HG02759 (cell line): ENCODE measurements around the gene ATP6V1F.
"Not testable (repeated sequence)": the region's sequence is repeated elsewhere in the genome, so short reads cannot be mapped to it uniquely, and the experiment has no call there.

Experiments
- ATAC-seq: cut with Tn5 transposase; IDR thresholded peaks from one replicate; pipeline ENCODE4 v1.9.1; 2021; ENCODE audit warnings: mild to moderate bottlenecking, moderate library complexity; ENCODE audit not compliant: unreplicated experiment

Gene ATP6V1F

DNA sequence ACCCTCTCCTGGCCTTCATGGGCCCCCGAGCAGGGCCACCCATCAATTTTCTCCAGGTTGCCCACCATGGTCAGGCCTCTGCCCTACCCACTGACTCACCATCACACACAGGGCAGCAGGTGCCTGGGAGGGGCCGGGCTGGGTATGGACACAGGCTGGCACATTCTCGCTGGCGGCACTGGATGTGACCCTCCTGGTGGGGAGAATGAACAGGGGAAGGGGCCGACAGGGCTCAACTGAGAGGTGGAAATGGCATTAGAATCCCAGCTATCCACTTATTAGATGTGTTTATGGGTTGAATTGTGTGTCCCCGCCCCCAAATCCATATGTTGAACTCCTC lies 31.4 kb downstream of the ATP6V1F start:
- no peak for ATAC-seq

DNA sequence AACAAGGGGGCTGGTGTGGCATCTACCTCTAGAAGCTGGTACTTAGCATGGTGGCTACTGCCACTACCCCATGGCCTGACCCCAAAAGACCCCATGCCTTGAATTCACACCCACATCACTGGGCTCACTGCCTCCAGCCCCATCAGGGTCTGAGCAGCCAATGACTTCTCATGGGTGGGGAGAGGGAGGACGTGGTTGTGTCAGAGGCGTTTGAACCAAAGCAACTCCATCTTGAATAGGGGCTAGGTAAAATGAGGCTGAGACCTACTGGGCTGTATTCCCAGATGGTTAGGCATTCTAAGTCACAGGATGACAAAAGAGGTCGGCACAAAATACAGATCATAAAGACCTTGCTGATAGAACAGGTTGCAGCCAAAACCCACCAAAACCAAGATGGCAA lies 32.7 kb downstream of the ATP6V1F start:
- no peak for ATAC-seq

GRCh38 chr7:128899392-128899791 lies 36.7 kb downstream of the ATP6V1F start:
- no peak for ATAC-seq

DNA sequence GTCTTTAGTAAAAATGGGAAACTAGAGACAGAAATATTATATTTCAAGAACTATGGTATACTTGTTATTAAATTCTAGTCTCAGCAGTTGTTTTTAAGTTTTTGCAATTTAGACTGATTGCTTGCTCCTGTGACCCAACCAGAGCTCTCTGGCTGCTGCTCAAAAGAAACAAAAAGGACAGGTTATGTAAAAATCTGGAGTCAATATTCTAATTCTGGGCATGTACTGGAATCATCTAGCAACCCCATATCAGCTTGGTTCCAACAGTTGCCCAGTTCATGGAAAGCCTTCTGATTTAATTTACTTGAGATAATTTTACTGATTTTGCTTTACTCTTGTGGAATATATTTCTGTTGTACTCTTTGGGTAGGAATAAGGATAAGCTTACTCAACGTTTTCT lies 37.6 kb downstream of the ATP6V1F start:
- no peak for ATAC-seq

DNA sequence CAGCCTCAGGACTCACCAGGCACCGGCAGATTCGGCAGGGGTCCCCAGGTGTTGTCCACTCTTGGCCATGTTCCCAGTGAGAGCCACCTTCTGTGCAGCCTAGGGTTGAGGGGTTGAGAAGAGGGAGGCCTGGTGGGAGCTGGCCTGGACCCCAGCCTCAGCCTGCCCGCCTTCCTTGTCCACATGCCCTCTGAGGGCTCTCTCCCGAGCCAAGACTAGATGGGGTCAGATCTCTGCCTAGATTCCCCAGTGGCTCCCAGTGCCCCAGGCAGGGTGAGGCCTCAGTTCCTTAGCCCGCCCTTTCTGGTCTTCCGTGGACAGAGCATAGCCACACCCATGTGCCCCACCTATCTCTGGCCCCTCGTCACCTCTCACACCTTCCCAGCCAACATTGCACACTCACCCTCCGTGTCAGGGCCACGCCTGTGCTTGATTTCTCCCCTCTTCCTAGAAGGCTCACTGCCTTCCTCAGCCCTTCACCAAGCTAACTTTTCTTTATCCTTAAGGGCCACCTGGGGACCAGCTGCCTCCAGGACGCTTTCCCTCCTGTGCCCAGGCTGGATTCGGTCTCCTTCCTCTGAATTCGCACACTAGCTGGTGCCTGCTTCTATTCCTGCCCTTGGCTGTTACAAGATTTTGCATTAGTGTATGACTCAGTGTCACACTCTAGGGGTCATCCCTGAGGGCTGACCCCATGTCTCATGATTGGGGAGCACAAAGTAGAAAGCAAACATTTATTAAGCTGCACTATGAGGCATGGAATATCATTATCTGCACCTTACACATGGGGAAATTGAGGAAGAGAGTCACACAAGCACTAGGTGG lies 40.3 kb downstream of the ATP6V1F start:
- no peak for ATAC-seq

- ATAC-seq = no peak
Measured at GRCh38 chr7:128903621-128904361, 41.1 kb downstream of the ATP6V1F start.

DNA sequence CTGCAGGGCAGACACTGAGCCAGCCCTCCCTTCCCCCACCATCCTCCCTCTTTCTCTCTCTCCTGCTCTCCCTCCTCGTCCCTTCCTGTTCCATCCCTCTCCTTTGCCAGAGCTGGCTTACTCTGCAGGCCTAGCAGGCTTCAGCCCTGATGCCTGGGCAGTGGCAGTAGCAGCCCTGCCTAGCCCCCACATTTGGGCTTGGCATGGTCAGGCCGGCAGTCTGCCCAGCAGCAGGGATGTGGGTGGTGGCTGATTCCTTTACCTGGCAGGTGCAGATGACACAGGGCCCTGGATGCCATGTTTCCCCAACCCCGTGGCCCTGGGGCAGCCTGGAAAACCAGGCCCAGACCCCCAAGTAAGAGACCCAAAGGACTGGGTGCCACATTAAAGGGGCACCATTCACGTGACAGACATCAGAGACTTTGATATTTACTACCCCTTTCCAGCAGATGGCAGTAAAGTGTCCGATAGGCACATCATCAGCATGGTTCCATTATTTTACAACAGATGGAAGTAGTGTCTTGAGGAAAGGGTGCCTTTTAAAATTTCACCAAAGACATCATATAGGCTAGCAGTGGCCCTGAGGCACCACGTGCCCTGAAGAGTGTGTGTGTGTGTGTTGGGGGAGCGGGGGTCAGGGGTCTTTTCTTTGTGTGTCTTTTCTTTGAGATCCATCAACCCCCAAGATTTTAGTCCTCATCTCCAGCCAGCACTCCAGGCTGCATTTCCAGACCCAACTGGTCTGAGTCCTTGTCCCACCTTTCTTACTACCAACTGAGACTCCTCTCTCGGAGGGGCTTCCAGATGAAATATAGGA lies 41.9 kb downstream of the ATP6V1F start:
- ATAC-seq = peak; percentile 39

DNA sequence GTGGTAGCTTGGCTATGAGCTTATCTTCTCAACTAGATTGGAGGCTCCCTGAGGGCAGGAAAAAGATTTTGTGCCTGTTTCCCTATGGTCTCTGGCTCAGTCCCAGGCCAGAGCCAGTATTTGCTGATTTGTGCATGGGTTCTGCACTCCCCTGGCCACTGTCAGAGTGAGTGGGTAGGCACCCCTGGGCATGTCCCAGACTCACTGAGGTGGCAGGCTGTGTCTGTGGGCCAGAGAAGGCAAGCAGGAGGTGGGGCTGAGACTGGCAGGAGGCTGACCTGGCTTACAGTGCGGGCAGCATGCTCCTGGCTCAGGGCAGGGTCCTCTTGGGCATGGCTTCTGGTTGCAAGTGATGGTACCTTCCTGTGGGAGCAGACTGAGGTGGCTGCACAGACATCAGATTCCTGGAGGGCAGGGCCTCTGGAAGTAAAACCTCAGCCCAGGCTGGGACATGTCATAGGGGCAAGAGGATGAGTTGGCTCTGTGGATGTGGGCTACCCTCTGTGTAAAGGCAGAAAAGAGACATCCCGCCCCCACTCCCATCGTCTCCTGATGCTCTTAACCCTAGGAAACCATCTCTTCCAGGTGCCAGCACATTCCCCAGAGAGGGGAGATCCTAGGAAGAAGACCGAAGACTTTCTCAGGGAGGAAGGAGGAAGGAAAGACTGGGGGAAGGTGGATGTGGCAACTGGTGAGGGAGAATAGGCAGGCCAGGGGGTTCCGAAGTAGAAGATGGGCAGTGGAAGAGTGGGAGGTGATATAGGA lies 43.5 kb downstream of the ATP6V1F start:
- ATAC-seq = no peak

GRCh38 chr7:128906766-128907559 lies 44.3 kb downstream of the ATP6V1F start:
- no peak for ATAC-seq

DNA sequence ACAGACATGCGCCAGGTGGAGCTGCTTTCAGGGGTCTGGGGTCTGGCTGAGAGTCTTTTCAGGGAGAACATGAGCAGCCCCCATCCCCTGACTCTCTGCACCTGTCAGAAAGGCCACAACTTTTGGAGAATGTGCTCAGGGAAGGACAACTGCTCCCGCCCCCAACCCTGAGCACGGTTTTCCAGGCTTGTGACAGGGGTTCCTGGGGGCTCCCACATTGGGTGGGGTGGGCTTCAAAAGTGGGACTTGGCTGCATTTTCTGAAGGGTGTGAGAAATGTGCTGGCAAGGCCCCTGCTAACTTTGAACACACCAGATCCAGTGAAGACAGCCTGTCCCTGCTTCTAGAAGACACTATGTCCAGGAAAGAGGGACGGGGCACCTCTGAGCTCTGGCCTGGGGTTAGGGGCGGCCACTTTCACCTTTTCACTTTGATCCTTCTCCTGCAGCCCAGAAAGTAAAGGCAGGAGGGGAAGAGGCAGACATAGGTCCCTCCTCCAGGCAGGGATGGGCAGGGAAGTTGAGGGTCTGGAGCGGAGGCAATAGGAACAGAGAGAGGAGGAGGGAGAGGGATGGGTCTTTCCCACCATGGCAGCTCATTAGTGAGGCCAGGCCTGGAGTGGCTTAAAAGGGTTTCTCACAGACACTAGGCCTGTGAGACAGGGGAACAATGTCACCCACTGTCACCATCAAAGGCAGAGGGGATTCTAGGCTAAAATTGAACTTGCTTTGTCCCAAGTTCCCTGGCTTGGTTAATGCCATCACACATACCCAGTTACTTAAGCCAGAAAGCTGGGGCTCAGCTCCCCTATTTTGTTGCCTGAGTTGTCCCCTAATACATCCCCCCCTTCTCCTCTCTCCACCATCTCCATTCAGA lies 46.3 kb downstream of the ATP6V1F start:
- ATAC-seq = no peak

GRCh38 chr7:128909625-128910568 lies 47.2 kb downstream of the ATP6V1F start:
- ATAC-seq = no peak

GRCh38 chr7:128910569-128910945 lies 47.9 kb downstream of the ATP6V1F start, which contains the start of gene KCP:
KCP (minus strand) TSS chr7:128910709; CDS start chr7:128910676, 33 bp downstream.
- no peak for ATAC-seq

DNA sequence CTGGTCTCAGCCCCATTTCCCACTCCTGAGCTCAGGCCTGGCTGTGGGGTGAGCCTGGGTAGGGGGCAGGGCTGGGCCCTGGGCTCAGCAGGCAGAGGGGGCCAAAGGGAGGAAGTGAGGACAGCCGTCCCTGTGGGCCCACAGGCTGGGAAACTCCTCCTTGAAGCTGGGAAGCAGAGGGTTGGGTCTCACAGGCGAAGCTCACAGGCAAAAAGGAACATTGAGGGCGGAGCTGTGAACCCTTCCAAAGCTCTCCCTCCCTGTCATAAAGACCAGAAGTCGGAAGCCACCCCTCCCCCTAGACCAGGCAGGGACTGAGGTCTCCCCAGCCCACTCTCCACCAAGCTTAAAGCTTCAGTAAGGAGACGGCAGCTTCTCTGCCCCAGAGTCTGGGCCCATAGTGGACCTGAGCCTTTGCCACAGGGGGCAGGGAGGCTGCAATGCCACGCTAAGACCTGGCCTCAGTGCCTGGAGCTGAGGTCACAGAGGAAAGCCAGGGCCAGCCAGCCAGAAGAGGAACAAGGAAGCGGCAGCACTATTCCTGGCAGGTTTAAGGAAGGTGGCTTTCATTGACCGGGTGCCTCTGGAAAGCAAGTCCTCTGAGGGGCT lies 48.9 kb downstream of the ATP6V1F start:
- no peak for ATAC-seq

DNA sequence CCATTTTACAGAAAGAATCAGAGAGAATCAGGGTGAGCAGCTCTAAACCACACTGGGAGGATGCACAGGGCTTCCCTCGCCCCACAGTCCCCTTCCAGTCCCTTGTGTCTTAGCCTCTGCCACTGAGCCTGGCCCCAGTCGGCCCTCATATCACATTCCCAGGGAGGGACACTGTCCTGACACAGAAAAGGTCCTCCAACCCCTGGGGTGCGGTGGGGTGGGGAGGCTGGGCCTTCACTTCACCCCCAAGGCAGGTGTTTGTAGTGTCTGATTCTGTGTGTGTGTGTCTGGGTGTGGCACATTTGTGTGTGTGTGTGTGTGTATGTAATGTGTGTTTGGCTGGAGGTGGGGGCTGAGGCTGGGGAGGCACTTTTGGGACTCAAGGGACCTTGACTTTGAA lies 49.6 kb downstream of the ATP6V1F start:
- no peak for ATAC-seq

DNA sequence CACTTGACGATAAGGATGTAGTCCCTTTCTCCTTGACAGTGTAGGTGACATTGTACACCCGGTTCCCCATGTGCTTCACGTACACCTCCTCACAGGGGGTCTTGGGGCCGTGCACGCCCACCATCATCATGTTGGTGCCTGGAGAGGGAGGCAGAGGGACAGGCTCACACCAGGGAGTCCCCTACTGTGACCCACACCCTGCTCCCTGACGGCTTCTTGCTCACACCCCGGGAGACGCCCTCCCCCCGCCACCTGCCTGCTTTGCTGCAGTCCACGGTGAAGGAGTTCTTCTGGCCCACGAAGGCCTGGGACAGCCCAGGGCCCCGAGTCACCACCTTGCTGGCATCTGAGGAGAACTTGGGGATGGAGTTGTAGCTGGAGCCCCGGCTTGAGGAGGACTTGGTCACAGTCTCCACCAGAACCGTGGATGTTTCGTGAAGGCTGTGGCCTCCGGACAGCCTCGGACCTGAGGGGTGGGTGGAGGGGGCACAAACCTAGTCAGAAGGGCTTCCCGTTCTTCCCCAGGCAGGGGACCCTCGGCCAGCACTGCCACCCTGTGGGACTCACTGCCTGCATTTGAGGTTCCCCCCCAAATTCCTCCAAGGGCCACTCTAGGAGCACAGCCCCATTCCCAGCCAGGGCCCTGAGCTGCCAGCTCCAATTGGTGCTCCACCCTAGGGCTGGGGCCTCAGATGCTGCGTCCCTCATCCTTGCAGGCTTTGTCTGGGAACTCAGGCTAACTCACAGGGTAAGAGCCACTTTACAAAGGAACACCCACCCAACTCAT lies 50.2 kb downstream of the ATP6V1F start:
- ATAC-seq = not testable (repeated sequence)

DNA sequence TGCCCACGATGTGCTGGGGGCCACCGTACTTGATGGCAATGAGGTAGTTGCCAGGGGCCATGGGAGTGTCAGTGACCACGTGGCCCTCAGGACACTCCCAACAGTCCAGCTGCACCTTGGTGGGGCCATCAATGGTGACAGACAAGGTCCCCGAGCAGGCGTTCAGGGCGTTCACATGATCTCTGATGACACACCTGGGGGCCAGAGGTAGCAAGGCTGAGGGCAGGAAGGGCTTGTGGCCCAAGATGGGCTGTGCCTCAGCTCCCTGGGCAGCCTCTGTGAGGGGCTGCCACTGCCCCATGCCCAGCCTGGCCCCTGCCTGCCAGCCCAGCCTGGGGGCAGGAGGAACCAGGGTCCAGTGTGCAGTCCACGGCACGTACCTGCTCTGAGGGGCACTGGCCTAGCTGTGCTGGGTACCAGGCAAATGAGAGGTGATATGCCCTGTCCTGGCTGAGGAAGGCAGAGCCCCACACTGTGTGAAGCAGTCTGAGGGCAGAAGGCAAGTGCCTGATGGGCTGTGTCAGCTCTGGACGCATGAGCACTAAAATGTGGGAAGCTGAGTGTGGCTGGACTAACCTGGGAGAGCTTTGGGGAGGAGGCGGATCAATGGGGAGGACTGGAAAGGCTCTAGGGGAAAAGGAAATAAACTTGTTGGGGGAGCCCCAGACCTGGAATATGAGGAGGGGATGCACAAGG lies 51.4 kb downstream of the ATP6V1F start:
- no peak for ATAC-seq
